Omental fat pad (tissue), 4 donors: ENCODE data around the gene PNISR. TPM values are rescaled to one million over a fixed set of nuclear protein-coding genes. Genes with fewer than 3 reads are reported as not detected.

Experiments used
- ATAC-seq: fragments of 150-250 bp; one replicate; pipeline ENCODE4 v1.9.1; 2016; ENCODE audit warnings: mild to moderate bottlenecking, moderate library complexity; ENCODE audit not compliant: low FRiP score
- DNase-seq: peaks from one replicate; pipeline ENCODE4 v3.0.0-alpha.2; 2019; ENCODE audit warnings: low spot score
- total RNA-seq, 4 donors: library from RNA; depleted of rRNA; stranded (reverse); fragments of >200 nt; gene quantifications; one replicate each; pipeline ENCODE4 v1.1.0, GENCODE V29; 2016
- TF ChIP-seq, protein P1 (sequence below), 3 donors: fragments of 450-650 bp; IDR thresholded peaks; one replicate each; pipeline ENCODE4 v1.5.1; 2016 to 2017; ENCODE audit warnings: antibody characterized with exemption in 3 of 3, mild to moderate bottlenecking in 3 of 3, moderate library complexity in 2 of 3

The PNISR gene
- total RNA-seq, 4 donors from 2014 or later: 94.9 to 186 (median 98.0) TPM

DNA sequence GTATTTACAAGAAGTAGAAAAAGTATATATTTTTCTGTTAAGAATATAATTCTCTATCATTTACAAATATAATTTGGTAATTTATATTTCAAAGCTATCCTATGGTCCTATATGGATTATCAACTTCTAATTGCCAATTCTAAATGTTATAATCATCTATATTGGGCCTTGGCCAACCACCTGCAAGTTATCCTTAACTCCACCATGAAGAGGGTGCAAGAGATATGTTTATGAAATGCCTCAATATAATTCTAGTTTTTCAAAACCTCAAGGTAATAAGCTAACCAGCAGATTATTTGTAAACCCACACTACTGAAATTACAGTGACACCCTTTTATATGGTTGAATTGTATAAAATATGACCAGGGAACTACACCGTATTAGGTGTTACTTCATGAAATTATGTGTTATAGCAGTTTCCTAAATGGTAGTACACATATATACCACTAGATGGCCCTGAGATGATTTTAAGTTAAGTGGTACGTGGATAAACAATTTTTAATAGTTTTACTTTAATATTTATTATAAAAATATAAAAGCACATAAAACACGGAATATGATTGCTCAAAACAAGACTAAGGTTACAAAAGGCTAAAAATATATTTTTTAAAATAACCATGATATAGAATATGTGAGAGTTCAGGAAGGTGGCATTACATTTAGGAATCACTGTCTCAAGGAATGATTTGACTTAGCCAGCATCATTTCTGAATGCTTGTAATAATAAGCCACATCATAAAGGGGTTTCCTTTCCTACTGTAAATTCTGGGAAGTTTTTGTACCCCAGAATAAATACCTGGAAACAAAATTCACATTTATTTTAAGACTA lies 9.8 kb upstream of the PNISR start:
- ATAC-seq (no peak), DNase-seq (no peak)
- TF ChIP-seq, protein P1, sequence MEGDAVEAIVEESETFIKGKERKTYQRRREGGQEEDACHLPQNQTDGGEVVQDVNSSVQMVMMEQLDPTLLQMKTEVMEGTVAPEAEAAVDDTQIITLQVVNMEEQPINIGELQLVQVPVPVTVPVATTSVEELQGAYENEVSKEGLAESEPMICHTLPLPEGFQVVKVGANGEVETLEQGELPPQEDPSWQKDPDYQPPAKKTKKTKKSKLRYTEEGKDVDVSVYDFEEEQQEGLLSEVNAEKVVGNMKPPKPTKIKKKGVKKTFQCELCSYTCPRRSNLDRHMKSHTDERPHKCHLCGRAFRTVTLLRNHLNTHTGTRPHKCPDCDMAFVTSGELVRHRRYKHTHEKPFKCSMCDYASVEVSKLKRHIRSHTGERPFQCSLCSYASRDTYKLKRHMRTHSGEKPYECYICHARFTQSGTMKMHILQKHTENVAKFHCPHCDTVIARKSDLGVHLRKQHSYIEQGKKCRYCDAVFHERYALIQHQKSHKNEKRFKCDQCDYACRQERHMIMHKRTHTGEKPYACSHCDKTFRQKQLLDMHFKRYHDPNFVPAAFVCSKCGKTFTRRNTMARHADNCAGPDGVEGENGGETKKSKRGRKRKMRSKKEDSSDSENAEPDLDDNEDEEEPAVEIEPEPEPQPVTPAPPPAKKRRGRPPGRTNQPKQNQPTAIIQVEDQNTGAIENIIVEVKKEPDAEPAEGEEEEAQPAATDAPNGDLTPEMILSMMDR (IDR thresholded peaks at IDR 0.05): no peak

DNA sequence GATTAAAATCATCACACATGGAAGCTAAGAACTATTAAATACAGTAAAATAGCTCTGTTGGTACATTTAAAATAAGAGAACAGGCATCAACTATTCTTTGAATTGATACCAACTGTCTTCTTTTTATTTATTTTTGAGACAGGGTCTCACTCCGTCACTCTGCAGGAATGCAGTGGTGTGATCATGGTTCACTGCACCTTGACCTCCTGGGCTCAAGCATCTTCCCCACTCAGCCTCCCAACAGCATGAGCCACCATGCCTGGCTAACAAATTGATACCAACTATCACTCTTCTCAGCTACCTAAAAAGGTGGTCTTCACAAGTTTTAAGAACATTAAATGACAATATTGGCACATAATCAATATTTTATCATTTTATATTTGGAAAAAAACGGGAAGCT lies 7.8 kb upstream of the PNISR start:
- DNase-seq: no peak
- TF ChIP-seq, protein P1 (IDR thresholded peaks at IDR 0.05): no peak
- ATAC-seq: no peak

DNA sequence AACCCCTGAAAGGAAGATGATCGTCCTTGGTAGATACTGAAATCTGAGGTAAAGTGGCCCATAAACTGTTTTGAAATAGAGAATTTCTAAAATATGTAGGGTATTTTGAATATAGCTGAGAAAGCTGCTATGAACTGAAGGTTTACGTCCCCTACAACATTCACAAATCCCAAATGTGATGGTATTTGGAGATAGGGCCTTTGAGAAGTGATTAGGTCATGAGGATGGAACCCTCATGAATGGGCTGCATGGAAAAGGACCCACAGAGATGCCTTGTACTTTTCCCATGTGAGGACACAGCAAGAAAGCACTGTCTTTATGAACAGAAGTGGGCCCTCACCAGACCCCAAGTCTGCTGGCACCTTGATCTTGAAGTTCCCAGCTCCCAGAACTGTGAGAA lies 6.8 kb upstream of the PNISR start:
- TF ChIP-seq, protein P1 (IDR thresholded peaks at IDR 0.05): no peak
- ATAC-seq: no peak
- DNase-seq: no peak

DNA sequence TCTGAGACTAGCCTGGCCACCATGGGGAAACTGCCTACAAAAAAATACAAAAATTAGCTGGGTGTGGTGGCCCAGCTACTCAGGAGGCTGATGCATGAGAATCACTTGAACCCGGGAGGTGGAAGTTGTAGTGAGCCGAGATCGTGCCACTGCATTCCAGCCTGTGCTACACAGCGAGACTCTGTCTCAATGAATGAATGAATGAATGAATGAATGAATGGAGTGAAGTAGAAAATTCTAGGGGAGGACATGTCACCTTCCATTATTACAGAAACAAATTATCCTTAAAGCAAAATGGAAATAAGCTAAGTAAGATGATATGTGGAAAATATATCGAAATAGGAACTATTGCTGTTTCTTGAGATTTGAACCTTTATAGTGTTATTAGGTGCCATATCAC lies 2.9 kb upstream of the PNISR start:
- TF ChIP-seq, protein P1 (IDR thresholded peaks at IDR 0.05): no peak
- DNase-seq (no peak), ATAC-seq (no peak)

DNA sequence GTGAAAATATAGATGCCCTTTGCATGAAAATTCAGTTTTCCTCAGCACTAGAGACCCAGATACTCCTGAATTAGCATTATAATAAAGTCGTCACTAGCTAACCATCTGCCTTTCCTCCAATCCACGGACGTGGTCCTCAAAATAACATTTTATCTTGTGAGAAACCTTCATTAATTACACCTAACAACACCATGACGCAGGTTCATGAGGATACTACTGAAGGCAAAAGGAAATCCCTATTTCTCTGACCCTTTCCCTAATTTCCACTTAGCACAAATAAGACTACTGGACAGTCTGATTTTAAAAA lies 1.3 kb upstream of the PNISR start:
- no peak for ATAC-seq
- TF ChIP-seq, protein P1 (IDR thresholded peaks at IDR 0.05): no peak
- DNase-seq: no peak

DNA sequence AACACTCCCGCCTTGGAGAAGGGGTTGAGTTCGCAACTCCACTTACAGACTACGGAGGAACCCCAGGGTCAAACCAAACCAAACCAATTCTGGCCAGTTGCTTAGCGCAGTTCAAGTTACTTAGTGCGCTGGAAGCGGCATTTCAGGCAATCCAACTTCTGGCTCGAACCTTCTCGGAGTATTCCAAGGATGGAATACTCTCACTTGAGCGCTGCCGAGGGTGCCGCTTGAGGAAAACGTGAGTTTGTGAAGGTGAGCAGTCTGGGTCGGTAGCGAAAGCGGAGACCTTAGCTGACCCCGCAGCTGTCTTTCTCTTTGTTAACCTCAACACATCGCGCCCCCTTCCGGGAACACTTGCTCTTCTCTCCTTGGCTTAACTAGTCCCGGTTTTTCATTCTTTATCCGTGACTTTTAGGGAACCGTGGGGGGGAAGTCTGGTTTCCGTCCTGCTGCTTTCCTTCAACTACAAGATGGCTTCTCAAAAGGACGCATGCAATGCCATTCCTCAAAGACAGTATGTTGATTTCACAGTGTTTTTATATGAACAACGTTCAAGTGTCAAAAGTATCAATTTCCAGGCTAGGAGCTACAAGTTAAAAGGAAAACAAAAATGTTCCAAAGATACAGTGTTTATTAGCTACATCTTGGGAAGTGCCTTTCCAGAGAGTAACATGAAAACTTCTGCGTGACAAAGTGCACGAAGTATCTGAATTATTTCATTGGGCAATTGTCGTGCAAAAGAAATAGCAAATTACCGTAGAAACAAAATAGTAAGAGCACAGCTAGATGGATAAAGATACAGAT lies 741 bp upstream of the PNISR start:
- ATAC-seq (peak; percentile 86), DNase-seq (peak; percentile 61)
- TF ChIP-seq, protein P1 (IDR thresholded peaks at IDR 0.05): no peak
